ENCODE measurements around the gene AKT2. TPM values are rescaled to one million over a fixed set of nuclear protein-coding genes. Genes with fewer than 3 reads are reported as not detected.

AKT2 gene
- total and polyA plus RNA-seq, 9 donors, result 120 to 223 (median 175) TPM

- H3K36me3 ChIP-seq (ENCODE audit: control insufficient read depth, insufficient read depth, low read length), result peaks cover 48% of the 10 kb centered on the region
- 94% methylated on average over 4 of the region's 8 CpGs for WGBS (ENCODE audit: insufficient coverage)
- no peaks in the 10 kb centered on the region for H3K27me3 ChIP-seq (ENCODE audit: control insufficient read depth, insufficient read depth, low read length)
- no peak overlapping the region for H3K27ac ChIP-seq (ENCODE audit: low read length)
- H3K9me3 ChIP-seq (replicated peaks; ENCODE audit: control insufficient read depth, low read depth, low read length), result no peaks in the 10 kb centered on the region
- H3K4me1 ChIP-seq (ENCODE audit: control insufficient read depth, insufficient read depth, low read length), result peaks cover 6% of the 10 kb centered on the region
- DNase-seq, result no peak
- no peak overlapping the region for H3K4me3 ChIP-seq (ENCODE audit: low read length)
Observed at GRCh38 chr19:40256512-40256911, 28.6 kb downstream of the AKT2 start.

- H3K4me3 ChIP-seq (ENCODE audit: low read length), result no peak overlapping the region
- no peaks in the 10 kb centered on the region for H3K27me3 ChIP-seq (ENCODE audit: control insufficient read depth, insufficient read depth, low read length)
- no peak overlapping the region for H3K27ac ChIP-seq (ENCODE audit: low read length)
- peaks cover 51% of the 10 kb centered on the region for H3K36me3 ChIP-seq (ENCODE audit: control insufficient read depth, insufficient read depth, low read length)
- H3K9me3 ChIP-seq (replicated peaks; ENCODE audit: control insufficient read depth, low read depth, low read length), result no peaks in the 10 kb centered on the region
- DNase-seq, result no peak
- peaks cover 6% of the 10 kb centered on the region for H3K4me1 ChIP-seq (ENCODE audit: control insufficient read depth, insufficient read depth, low read length)
- WGBS (ENCODE audit: insufficient coverage), result 94% methylated on average over 3 of the region's 3 CpGs
Observed at GRCh38 chr19:40255619-40256166, 29.5 kb downstream of the AKT2 start.

DNA sequence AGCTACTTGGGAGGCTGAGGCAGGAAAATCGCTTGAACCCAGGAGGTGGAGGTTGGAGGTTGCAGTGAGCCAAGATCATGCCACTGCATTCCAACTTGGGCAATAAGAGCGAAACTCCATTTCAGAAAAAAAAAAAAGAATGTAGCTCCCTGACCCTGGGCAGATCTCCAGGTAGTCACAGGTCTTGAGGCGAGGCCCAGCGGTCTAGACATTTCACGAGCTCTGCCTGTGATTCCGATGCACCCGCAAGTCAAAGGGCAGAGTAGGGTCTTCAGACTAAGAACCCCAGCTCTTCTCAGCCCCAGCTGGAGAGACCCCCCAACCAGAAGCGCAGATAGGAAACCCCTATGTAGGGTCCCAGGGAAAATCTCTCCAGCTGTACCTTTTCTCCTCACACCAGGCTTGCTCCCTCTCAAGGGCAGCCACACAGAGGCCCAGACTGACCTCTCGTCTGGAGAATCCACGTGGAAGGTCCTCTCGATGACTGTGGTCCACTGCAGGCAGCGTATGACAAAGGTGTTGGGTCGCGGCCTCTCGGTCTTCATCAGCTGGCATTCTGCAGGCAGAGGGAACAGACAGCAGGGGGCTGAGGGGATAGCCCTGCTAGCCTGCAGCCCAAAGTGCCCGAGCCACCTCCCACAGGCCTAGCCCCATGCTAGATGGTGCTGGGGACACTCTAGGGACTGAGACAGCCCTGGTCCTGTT, 30.3 kb downstream of the AKT2 start:
- no peak overlapping the region for H3K27ac ChIP-seq (ENCODE audit: low read length)
- WGBS (ENCODE audit: insufficient coverage), result 98% methylated on average over 5 of the region's 16 CpGs
- DNase-seq, result no peak
- H3K36me3 ChIP-seq (ENCODE audit: control insufficient read depth, insufficient read depth, low read length), result peaks cover 52% of the 10 kb centered on the region
- H3K9me3 ChIP-seq (replicated peaks; ENCODE audit: control insufficient read depth, low read depth, low read length), result no peaks in the 10 kb centered on the region
- H3K27me3 ChIP-seq (ENCODE audit: control insufficient read depth, insufficient read depth, low read length), result no peaks in the 10 kb centered on the region
- no peak overlapping the region for H3K4me3 ChIP-seq (ENCODE audit: low read length)
- peaks cover 6% of the 10 kb centered on the region for H3K4me1 ChIP-seq (ENCODE audit: control insufficient read depth, insufficient read depth, low read length)

DNA sequence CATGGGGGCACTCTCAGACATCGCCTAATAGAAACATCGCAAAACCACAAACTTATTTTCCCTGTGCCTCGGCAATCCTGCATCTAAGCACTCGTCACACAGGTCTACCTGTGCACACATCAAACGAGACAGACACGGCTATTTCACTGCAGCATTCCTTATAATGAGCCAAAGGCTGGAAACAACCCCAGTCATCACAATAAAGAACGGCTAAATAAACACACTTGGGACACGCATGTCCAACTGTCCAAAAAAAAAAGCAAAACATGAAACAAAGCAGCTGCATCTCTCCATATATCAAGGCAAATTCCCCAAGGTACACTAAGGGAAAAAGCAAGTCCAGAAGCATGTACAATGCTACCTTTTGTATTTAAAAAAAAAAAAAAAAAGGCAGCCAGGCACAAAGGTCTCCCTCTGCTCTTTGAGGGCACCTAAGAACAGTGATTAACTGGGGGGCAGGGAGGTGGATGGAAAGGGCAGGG, 31.5 kb downstream of the AKT2 start:
- WGBS (ENCODE audit: insufficient coverage), result 91% methylated on average over 4 of the region's 8 CpGs
- no peaks in the 10 kb centered on the region for H3K9me3 ChIP-seq (replicated peaks; ENCODE audit: control insufficient read depth, low read depth, low read length)
- no peak overlapping the region for H3K27ac ChIP-seq (ENCODE audit: low read length)
- no peak for DNase-seq
- no peaks in the 10 kb centered on the region for H3K27me3 ChIP-seq (ENCODE audit: control insufficient read depth, insufficient read depth, low read length)
- peaks cover 58% of the 10 kb centered on the region for H3K36me3 ChIP-seq (ENCODE audit: control insufficient read depth, insufficient read depth, low read length)
- peaks cover 6% of the 10 kb centered on the region for H3K4me1 ChIP-seq (ENCODE audit: control insufficient read depth, insufficient read depth, low read length)
- no peak overlapping the region for H3K4me3 ChIP-seq (ENCODE audit: low read length)

DNA sequence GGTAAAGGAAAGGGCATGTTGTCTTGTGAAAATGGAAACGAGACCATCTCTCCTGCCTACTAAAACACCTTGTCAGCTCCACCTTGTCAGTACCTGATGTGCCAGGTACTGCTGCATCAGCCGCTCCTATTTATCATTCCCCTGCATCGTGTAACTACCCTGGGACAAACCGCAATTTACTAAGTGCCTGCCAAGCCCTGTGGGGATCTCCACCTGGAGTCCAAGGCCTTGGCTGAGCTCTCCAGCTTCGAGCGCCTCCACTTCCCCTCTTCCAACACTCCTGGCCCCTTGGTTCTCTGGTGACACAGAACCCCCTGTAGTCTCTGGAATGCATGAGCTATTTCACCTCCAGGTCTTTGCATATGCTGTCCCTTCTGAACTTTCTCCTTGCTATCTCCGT, 32.8 kb downstream of the AKT2 start:
- 85% methylated on average over 4 of the region's 7 CpGs for WGBS (ENCODE audit: insufficient coverage)
- no peak for DNase-seq
- Histone ChIP-seq H3K4me1 (ENCODE audit: control insufficient read depth, insufficient read depth, low read length) (peaks cover 6% of the 10 kb centered on the region), H3K9me3 (replicated peaks; ENCODE audit: control insufficient read depth, low read depth, low read length) (no peaks in the 10 kb centered on the region), H3K36me3 (ENCODE audit: control insufficient read depth, insufficient read depth, low read length) (peaks cover 62% of the 10 kb centered on the region), H3K4me3 (ENCODE audit: low read length) (no peak overlapping the region), H3K27ac (ENCODE audit: low read length) (no peak overlapping the region), H3K27me3 (ENCODE audit: control insufficient read depth, insufficient read depth, low read length) (no peaks in the 10 kb centered on the region)

DNA sequence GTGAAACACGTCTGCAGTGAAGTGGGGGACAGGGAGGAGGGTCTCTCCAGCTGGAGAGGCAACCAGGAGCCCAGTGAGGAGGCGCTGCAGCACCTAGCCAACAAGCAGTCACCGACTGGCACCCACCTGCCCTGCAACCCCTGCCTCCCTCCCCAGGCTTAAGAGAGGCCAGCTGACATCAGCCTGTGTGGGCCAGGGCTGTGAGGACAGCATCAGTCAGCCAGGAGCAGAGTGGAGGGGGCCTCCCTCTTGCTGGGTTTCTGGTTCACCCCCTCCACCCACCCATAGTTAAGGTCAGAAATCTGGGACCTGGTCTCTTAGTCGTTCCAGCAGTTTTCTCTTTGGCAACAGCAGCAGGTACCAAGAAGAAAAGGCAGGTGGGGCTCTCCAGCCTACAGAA, 33.2 kb downstream of the AKT2 start:
- peaks cover 3% of the 10 kb centered on the region for H3K4me1 ChIP-seq (ENCODE audit: control insufficient read depth, insufficient read depth, low read length)
- peaks cover 62% of the 10 kb centered on the region for H3K36me3 ChIP-seq (ENCODE audit: control insufficient read depth, insufficient read depth, low read length)
- no peaks in the 10 kb centered on the region for H3K9me3 ChIP-seq (replicated peaks; ENCODE audit: control insufficient read depth, low read depth, low read length)
- no peak overlapping the region for H3K4me3 ChIP-seq (ENCODE audit: low read length)
- H3K27me3 ChIP-seq (ENCODE audit: control insufficient read depth, insufficient read depth, low read length), result no peaks in the 10 kb centered on the region
- no peak for DNase-seq
- WGBS (ENCODE audit: insufficient coverage), result 100% methylated on average over 2 of the region's 4 CpGs
- H3K27ac ChIP-seq (ENCODE audit: low read length), result no peak overlapping the region

DNA sequence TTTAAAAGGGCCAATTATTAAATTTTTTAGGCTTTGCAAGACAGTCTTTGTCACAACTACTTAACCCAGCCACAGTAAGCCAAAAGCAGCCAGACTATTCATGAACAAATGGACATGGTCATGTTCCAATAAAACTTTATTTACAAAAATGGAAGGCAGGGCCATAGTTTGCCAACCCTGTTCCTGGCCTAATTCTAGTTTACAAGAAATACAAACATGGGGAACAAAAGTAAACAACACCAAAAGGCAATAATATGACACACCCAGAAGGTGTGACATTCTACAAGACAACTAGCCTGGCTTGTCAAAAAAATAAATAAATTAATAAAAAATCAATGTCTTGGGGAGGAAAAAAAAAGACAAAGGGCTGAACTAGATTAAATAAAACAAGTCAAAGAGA, 33.9 kb downstream of the AKT2 start:
- no peak for DNase-seq
- Histone ChIP-seq H3K4me1 (ENCODE audit: control insufficient read depth, insufficient read depth, low read length) (peaks cover 3% of the 10 kb centered on the region), H3K36me3 (ENCODE audit: control insufficient read depth, insufficient read depth, low read length) (peaks cover 56% of the 10 kb centered on the region), H3K9me3 (replicated peaks; ENCODE audit: control insufficient read depth, low read depth, low read length) (no peaks in the 10 kb centered on the region), H3K27me3 (ENCODE audit: control insufficient read depth, insufficient read depth, low read length) (no peaks in the 10 kb centered on the region), H3K4me3 (ENCODE audit: low read length) (no peak overlapping the region), H3K27ac (ENCODE audit: low read length) (no peak overlapping the region)

GRCh38 chr19:40249781-40250180, 35.4 kb downstream of the AKT2 start:
- Histone ChIP-seq H3K27ac (ENCODE audit: low read length) (no peak overlapping the region), H3K4me3 (ENCODE audit: low read length) (no peak overlapping the region), H3K4me1 (ENCODE audit: control insufficient read depth, insufficient read depth, low read length) (peaks cover 7% of the 10 kb centered on the region), H3K36me3 (ENCODE audit: control insufficient read depth, insufficient read depth, low read length) (peaks cover 42% of the 10 kb centered on the region), H3K9me3 (replicated peaks; ENCODE audit: control insufficient read depth, low read depth, low read length) (no peaks in the 10 kb centered on the region), H3K27me3 (ENCODE audit: control insufficient read depth, insufficient read depth, low read length) (no peaks in the 10 kb centered on the region)
- no peak for DNase-seq
- 85% methylated on average over 11 of the region's 11 CpGs for WGBS (ENCODE audit: insufficient coverage)

GRCh38 chr19:40249201-40249600, 35.9 kb downstream of the AKT2 start:
- Histone ChIP-seq H3K4me1 (ENCODE audit: control insufficient read depth, insufficient read depth, low read length) (peaks cover 7% of the 10 kb centered on the region), H3K27me3 (ENCODE audit: control insufficient read depth, insufficient read depth, low read length) (no peaks in the 10 kb centered on the region), H3K9me3 (replicated peaks; ENCODE audit: control insufficient read depth, low read depth, low read length) (no peaks in the 10 kb centered on the region), H3K36me3 (ENCODE audit: control insufficient read depth, insufficient read depth, low read length) (peaks cover 39% of the 10 kb centered on the region), H3K27ac (ENCODE audit: low read length) (no peak overlapping the region), H3K4me3 (ENCODE audit: low read length) (no peak overlapping the region)
- DNase-seq, result no peak
- WGBS (ENCODE audit: insufficient coverage), result 77% methylated on average over 8 of the region's 10 CpGs

- Histone ChIP-seq H3K4me3 (ENCODE audit: low read length) (no peak overlapping the region), H3K36me3 (ENCODE audit: control insufficient read depth, insufficient read depth, low read length) (peaks cover 29% of the 10 kb centered on the region), H3K27me3 (ENCODE audit: control insufficient read depth, insufficient read depth, low read length) (no peaks in the 10 kb centered on the region), H3K27ac (ENCODE audit: low read length) (no peak overlapping the region), H3K9me3 (replicated peaks; ENCODE audit: control insufficient read depth, low read depth, low read length) (no peaks in the 10 kb centered on the region), H3K4me1 (ENCODE audit: control insufficient read depth, insufficient read depth, low read length) (peaks cover 7% of the 10 kb centered on the region)
- 86% methylated on average over 7 of the region's 12 CpGs for WGBS (ENCODE audit: insufficient coverage)
- DNase-seq, result no peak
Observed at GRCh38 chr19:40247735-40248262, 37.3 kb downstream of the AKT2 start.
